Stimulated activated CD4-positive, alpha-beta T cell treated with anti-CD3 and anti-CD28 coated beads, Interleukin-1b, Interleukin-23, amount 100 ng/mL, for 1 hour (primary cell): ENCODE data around the gene MRPS5.

Experiments
- DNase-seq, 2 donors: peaks; one replicate each; pipeline ENCODE4 v3.0.0-alpha.2; 2020; ENCODE audit warnings: low read depth in 2 of 2

The MRPS5 gene

DNA sequence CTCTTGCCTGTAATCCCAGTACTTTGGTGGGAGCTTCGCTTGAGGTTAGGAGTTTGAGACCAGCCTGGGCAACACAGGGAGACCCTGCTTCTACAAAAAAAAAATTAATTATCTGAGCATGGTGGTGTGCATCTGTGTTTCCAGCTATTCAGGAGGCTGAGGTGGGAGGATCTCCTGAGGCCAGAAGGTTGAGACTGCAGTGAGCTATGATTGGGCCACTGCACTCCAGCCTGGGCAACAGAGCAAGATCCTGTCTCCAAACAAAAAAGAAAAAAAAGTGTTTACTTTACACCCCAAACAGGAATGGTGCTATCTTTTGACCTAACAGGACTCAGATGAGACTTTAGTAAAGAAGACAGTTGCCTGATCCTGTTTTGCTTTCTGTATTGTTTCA is 60.5 kb downstream of the MRPS5 start:
- no peak for DNase-seq

DNA sequence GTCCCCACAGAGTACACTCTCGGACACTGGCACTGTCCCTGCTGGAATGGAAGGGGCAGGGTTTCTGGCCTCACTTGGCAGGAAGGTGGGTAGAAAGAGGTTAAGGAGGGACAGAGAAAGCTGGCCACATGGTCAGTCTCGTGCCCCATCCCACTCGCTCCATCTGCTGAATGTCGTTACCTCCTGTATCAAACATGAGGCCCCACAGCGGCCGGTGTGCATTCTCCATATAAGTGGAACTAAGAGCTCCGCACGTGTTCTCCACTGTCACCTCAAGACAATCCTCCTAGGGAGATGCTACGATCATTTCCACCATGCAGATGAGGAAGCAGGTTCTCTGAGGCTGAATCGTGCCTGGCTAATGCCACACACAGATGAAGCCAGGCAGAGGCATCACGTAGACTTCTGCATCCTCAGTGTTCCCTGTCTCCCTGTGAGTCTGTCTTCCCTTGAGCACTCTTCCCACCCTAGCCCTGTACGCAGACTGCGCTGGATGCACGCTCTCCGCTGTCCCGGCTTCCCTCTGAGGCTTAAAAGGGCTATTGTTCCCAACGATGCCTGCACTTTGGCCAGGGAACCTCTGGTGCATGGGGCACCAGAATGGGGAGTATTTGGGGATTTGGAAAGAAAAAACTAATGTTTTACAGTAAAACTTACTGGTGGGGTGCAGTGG is 61.0 kb downstream of the MRPS5 start:
- no peak for DNase-seq

DNA sequence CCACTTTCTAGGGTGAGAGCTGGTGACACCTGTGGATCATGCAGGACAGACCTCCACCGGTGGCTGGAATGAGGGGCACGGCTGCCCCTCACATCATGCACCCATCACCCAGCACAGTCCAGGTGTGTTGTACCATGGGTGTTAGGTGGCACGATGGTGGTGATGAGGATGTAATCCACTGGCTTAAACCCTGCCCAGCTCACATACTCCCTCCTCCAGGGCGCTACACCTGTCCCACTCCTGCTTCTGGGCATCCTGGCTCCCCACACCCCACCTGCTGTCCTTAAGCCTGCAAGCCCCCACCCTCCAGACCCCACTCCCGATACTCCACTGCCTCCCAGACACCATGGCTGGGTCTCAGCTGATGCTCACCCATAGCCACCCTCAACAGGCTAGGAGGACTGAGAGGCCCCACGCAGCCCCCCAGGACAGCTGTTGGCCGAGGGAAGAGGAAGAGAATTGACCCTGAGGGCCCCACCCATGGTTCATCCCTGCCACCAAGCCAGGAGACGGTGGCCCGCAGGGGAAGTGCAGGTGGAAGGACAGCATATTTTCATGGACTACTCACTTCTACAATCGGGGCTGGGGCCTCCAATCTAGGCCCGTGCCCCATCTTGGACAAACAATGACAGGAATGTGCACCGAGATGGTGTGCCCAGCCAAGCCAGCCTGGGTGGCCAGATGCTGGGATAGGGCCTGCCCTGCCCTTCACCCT is 61.8 kb downstream of the MRPS5 start:
- no peak for DNase-seq

DNA sequence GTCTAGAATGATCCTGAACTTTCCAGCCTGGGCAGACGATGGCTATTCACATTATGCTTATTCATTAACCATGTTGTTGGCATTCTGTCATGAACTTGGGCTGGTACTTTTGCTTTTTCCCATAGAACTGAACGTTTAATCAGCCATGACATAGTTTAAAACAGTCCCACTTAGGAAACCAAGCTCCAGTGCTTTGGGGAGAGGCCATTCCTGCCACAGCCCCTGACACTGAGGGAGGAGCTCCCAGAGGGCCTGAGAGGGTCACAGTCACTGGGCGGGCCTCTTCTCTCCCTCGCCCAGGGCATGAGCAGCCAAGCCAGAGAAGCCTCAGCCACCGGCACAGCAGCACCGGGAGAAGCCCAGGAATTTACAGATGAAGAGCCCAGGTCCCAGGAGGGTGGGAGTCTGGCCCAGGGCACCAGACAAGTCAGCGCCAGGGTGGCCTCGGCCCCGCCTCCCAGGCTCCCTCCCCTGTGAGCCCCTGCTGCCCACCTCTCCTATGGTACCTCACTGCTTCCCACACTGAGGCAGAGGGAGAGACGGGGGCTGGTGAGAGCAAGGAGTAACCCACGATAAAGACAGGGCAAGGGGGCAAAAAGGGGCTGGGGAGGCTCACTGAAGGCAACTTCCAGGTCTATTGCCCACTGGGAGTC is 62.5 kb downstream of the MRPS5 start:
- no peak for DNase-seq

DNA sequence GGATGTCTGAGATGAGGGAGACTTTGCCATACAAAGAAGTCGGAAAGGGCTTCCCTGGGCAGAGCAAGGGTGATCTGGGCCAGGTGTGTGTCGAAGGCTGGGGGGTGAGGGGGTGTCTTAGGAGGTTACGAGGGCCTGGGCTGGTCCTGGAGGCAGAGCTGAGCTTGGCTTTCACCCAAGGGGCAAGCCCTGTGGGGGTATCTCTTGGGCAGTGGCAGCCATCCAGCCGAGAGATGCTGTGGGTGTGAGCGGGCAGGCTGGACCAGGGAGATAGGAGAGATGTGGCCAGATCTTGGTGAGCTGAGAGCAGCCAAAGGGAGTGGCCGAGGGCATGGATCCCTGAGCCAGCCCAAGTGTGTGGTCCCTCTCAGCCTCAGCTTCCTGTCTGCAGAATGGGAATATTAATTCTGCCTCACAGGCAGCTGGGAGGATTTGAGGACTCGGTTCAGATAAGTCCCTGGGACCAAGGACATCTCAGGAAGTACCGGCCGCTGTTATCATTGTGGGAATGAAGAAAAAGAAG is 63.1 kb downstream of the MRPS5 start:
- DNase-seq: no peak

DNA sequence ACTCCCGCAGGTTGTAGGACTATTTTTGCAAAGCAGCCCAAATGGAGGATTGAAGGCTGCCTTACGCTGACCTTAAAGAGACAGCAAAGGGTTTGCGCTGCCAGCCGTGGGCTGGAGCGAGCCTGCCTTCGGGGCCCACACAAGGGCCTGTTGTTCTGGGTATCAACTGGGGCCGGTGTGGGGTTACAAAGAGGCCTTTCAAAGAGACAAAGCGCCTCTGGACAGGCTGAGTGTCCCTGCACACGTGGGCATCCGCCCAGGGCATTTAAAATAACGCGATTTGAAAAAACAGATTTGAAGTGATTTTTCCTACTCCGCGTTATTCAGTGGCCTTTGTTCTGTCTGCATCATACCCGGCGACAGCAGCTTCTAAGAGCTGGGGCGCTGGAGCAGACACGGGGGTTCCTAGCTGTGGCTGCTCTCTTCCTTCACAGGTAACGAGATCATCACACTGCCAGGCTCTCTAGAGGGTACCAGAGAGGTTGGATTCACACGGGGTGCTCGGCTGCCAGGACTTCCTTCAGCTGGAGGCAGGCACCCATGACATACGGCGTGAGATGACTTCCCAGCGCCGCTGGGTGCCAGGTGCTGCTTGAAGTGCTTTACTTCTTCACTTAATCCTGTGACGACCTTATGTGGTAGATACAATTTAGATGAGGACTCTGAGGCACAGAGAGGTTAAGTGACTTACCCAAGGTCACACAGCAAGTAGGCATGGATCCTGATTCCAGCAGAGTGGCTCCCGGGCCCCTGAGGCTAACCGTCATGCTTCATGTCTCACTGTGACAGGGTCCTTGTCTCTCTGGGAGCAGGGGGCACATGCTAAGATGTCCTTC is 63.9 kb downstream of the MRPS5 start:
- no peak for DNase-seq

DNA sequence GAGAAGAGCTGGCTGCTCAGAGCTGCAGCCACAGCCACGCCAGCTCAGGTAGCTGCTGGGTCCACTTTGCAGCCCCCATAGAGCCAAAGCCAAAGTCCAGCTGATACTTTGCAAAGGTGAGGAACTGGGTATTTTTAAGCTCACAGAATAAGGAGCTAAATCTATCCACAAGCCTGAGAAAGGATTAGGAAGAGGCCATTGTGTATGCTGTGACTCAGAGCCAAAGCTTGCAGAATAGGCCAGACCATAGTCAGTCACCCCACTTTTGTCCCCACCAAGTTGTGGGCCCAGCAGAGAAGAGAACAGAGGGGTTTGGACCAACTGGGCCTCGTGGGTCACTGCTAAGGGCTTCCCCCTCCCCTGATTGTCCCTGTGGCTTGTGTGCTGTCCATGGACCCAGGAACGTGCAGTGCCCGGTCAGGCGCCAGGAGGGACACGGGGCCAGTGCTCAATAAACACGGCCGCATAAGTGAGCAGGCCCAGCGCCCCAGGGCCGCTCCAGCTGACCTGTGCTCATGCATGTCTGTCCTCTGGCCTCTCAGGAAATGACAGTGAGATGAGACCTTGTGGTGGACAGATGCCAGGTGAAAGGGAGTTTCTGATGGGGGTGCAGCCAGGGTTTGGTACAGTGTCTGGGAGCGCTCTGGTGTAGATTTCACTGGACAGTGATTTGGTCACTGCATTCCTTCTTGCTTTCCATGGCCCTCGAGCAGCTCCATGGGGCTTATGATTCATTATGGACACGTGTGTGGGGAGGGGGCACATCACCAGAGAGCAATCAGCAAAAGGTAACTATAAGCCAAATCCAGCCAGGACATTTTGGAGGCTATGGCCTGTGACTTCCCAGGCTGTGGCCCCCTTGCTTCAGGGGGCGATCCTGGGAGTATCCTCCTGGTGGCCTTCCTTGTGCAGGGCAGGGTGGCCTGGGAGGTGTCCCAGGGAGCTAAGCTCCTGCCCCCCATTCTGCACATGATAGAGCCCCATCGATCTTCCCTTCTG is 64.8 kb downstream of the MRPS5 start:
- DNase-seq: no peak

DNA sequence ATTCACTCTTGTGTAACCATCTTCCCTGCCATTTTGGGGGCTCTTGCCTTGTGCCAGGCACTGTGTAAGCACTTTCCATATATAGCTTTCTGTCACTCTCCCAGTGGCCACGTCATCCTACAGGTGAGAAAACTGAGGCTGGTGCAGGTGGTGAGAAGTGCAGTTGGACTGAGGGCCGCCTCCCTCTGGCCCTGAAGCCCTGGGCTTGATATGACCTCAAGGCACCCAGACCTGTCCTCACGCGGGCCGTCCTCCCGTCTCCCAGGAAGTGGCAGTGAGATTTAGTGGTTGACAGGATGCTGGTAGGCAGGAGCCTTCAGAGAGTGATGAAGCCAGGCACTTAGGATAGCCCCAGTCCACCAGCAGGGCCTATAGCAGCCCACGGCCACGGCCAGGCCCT is 65.6 kb downstream of the MRPS5 start:
- no peak for DNase-seq

DNA sequence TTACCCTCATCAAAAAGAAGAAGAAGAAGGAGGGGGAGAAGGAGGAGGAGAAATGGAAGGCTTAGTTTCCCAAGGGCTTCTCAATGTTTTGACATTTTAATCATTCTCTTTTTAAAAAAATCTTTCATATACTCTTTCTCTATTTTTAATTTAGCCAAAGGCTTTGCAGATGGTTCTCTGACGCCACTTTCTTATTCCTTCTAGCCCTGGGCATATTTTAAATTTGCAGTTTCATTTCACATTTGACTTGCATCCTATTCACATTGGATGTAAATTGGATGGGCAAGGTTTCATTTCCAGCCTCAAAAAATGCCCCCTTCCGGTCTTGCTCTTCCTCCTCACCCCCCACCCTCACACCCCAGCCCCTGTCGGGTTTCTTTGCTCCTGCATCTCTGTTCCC is 66.3 kb downstream of the MRPS5 start:
- no peak for DNase-seq

DNA sequence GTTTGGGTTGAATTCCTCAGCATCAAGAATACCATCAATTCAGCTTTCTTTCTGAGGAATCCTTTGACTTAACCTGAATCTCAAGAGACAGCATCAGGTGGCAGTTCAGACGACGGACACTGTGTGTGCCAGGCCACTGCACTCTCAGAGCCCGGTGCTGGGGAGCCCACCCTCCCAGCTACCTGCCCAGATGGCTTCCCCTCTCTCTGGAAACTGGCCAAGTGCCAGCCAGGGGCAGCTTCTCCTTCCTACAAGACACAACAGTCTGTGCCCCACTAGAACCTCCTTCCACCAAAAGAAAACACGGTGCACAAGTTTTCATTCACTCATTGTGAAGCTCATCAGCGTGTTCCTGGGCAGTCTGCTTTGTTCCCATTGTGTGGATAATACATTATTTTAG is 67.6 kb downstream of the MRPS5 start:
- DNase-seq: no peak

DNA sequence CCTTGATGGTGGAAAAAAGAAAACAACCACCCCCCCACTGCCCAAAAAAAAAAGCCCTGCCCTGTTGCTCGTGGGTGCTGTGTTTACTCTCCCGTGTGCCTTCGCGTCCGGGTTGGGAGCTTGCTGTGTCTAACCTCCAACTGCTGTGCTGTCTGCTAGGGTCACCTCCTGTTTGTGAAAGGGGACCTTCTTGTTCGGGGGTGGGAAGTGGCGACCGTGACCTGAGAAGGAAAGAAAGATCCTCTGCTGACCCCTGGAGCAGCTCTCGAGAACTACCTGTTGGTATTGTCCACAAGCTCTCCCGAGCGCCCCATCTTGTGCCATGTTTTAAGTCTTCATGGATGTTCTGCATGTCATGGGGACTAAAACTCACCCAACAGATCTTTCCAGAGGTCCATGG is 68.1 kb downstream of the MRPS5 start:
- DNase-seq: no peak

DNA sequence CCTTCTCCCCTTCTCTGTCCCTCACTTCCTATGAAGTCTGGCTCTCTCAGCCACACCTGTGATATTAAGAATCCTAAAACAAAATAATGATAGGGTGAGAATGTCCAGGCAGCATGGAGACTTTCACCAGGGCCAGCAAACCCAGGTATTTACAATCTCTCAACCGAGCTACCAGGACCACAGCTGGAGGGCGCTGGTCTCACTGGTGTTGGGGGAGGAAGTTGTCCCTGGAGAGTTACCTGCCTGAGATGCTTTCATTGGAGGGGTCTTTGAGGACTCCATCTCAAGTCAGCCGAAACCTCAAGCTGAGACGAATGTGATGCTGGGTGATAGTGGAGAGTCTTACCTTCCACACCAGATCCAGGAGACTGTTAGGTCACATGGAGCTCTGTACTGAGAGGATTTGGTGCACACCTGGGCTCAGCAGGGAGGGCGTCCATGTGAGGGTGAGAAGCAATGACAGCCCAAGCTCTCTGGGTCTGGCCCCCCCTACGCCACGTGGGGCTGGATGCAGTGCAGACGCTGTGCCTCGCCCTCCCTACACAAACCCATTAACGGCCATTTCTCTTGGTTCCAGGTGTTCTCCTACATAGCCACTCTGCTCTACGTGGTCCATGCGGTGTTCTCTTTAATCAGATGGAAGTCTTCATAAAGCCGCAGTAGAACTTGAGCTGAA is 68.7 kb downstream of the MRPS5 start:
- no peak for DNase-seq

DNA sequence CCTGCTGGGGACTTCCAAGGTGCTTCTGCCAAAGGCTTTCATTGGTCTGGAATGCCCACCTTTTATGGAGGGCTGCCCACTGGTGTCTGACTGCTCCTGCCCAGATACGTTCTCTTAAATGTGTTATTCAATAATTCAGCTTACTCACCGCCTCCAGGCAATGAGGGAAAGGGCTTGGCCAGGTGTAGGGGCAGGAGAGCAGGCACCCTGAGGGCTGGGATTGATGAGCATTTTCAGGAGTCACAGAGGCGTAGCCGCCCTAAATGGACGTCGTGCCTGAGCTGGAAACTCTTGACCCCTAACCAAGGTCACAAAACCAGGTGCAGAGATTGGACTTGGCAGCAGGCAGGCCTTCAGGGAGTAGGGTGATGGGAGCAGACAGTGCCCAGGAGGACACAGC is 69.3 kb downstream of the MRPS5 start:
- no peak for DNase-seq

DNA sequence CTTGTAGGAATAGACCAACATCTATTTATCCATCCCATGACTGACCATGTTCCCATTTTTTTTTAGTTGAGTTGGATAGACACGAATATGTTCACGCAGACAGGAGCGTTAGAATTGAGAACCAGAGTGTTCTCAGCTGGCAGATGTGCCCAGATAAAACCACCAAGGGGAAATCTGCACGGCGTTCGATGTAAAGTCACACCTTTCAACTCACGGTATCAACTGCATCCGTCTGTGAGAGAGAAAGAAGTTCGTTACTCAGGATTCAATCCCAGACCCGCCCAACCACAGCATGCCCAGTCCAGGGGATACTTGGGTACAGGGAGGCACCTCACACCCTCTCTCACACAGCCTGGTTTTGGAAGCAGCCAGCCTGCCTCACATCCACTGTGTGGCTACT is 70.0 kb downstream of the MRPS5 start:
- DNase-seq: no peak

DNA sequence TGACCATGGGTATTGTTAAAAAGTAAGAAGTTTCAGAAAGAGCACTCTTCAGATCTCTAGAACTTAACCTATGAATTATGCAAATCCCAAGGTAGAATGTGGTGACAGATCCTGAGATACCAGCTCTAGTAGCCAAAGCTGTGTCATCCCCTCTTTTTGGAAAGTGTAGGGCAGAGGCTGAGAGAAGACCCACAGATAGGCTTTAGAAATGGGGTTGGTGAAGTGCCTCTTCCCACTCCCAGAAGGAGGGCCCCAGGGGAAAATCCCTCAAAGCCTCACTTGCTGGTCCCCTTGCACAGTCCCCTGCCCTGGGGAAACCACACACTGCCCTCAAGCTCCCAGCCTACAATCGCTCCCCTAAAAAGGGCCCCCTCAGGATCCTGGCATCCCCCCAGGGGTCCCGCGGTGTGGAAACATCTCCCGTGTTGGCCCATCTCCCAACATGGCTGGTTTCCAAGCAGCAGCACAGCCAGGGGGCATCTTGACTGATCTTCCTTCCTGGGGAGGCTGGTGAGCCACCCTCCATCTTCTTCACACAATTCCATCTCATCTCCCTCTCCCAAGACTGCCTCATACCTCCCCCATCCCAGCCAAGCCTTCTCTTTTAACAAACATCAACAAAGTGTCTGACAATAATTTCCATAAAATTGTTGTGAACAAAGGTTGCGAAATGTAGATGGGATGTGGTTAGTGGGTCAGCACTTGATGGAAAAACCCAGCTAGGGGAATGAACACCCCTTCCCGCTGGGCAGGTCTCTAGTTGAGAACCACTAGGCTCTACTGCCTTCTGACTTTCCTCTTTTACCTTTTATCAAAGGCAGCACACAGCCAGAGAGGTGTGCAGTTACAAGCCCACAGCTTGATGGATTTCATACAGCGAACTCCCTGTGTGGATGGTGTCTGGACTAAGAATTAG is 71.0 kb downstream of the MRPS5 start:
- no peak for DNase-seq

DNA sequence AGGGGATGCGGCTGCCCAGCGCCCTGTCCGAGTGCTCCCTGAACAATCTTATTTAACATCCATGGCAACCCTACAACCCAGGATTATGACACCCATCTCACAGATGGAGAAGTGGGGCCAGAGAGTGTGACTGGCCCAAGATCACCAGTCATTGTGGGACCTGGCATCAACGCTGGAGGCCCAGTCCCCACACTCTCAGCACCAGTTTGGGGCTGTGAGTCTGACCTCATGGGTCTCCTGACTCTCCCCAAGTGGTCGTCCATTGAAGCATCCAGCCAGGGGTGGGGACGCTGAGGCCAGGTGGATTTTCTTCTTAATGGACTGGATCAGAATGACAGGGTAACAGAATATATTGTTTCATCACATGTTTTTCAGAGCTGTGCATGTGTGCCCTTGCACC is 71.6 kb downstream of the MRPS5 start:
- no peak for DNase-seq

DNA sequence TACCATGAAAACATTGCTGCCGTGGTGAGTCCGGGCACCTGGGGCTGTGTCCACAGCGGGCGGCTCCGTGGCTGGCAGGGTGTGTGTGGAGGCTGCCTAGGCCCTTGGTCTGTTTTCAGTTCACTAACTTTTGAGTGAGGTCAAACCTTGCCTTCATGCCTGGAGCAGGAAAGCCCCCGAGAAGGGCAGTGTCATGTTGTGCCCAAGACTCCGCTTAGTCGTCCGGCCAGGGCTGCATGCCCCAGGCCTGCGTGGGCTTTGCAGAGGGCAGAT is 72.0 kb downstream of the MRPS5 start:
- no peak for DNase-seq

DNA sequence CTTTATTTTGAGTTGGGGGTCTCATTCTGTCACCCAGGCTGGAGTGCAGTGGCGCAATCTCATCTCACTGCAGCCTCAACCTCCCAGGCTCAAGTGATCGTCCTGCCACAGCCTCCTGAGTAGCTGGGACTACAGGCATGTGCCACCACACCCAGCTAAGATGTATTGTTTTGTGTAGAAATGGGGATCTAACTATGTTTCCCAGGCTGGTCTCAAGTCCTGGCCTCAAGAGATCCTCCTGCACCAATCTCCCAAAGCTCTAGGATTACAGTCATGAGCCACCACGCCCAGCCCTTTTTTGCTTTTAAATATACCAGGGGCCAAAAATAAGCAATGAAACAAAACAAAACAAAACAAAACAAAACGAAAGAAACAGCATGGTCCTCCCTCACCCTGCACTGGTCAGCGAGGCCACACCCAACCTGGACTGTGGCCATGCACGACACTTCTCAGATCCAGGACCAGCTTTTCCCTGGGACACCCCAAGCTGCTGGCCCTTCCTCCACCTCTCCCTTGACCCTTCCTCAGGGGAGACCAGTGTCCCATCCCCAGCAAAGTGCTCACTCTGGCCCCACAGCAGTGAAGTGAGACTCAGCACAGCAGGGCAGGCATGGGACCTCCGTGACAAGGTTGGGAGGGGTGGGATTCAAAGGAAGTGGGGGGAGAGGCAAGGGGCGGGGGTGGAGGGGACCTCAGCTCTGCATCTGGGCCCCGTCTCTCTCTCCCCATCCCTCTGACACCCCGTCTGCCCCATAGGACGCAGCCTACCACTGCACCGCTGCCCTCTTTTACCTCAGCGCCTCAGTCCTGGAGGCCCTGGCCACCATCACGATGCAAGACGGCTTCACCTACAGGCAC is 72.6 kb downstream of the MRPS5 start:
- no peak for DNase-seq
